HK-2 (cell line): ENCODE results near the gene ASAP3.

Source experiments
- DNase-seq: peaks from one replicate; pipeline ENCODE4 v3.0.0-alpha.2; 2018; ENCODE audit not compliant: unreplicated experiment

ASAP3 gene

GRCh38 chr1:23483321-23484252 lies at the start of gene ASAP3:
Gene ASAP3 (minus strand): TSS chr1:23484179. CDS start chr1:23484133, 46 bp downstream.
- DNase-seq: peak; percentile 24

GRCh38 chr1:23533246-23534023 lies 49.5 kb upstream of the ASAP3 start:
- DNase-seq: no peak

GRCh38 chr1:23531562-23532094 lies 47.6 kb upstream of the ASAP3 start:
- DNase-seq: no peak

GRCh38 chr1:23530747-23531561 lies 47.0 kb upstream of the ASAP3 start, which contains the start of gene E2F2:
Gene E2F2 (minus strand): TSS chr1:23531233. CDS start chr1:23530793, 440 bp downstream.
- DNase-seq: peak; percentile 88

- no peak for DNase-seq
Observed at GRCh38 chr1:23530087-23530746, 46.2 kb upstream of the ASAP3 start.

- DNase-seq: no peak
Observed at GRCh38 chr1:23529146-23530086, 45.4 kb upstream of the ASAP3 start.

GRCh38 chr1:23528250-23528978 lies 44.4 kb upstream of the ASAP3 start:
- peak; percentile 77 for DNase-seq

GRCh38 chr1:23527900-23528249 lies 43.9 kb upstream of the ASAP3 start:
- no peak for DNase-seq

- DNase-seq: no peak
Observed at GRCh38 chr1:23527366-23527765, 43.4 kb upstream of the ASAP3 start.

GRCh38 chr1:23526329-23527041 lies 42.5 kb upstream of the ASAP3 start:
- no peak for DNase-seq

- no peak for DNase-seq
Observed at GRCh38 chr1:23525558-23526250, 41.7 kb upstream of the ASAP3 start.

GRCh38 chr1:23524716-23525401 lies 40.9 kb upstream of the ASAP3 start:
- DNase-seq: no peak

GRCh38 chr1:23524163-23524562 lies 40.2 kb upstream of the ASAP3 start:
- DNase-seq: no peak

GRCh38 chr1:23522244-23522982 lies 38.4 kb upstream of the ASAP3 start:
- DNase-seq: no peak

- no peak for DNase-seq
Observed at GRCh38 chr1:23521588-23521987, 37.6 kb upstream of the ASAP3 start.

GRCh38 chr1:23517581-23517980 lies 33.6 kb upstream of the ASAP3 start:
- DNase-seq: no peak

- no peak for DNase-seq
Observed at GRCh38 chr1:23515905-23516304, 31.9 kb upstream of the ASAP3 start.
